ENCODE measurements around the gene EPN2. TPM values are rescaled to one million over a fixed set of nuclear protein-coding genes. Genes with fewer than 3 reads are reported as not detected.
"Not testable (repeated sequence)": the region's sequence is repeated elsewhere in the genome, so short reads cannot be mapped to it uniquely, and the experiment has no call there.

Gene EPN2
- total RNA-seq, 4 donors from 2014 or later, result 21.8 to 32.3 (median 24.7) TPM

DNA sequence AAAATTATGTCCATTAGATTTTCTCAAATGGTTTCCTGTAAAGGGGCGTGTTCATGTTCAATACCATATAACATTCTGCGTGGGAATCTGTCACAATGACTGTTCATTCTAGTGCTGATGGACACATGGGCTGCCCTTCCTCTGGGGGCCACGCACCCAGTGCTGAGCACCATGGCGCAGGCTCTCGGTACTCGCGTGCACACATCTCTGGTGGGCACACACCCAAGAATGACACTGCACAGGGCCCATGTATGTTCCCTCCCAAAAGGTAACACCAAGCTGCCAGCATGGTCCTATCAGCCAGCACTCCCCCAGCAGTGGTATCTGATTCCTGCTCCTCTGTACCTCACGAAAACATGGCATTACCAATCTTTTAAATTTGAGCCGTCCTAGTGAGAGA, 111.6 kb downstream of the EPN2 start:
- intact Hi-C loops (cut with DNase I), result no loop called here
- WGBS, 2 donors, result 95 to 98% methylated on average over 9 of the region's 9 CpGs
- Histone ChIP-seq H3K4me3 (replicated peaks in 1 of 3) (no peak overlapping the region), H3K36me3 (peaks cover 0 to 6% of the 10 kb centered on the region in 2 donors), H3K27me3 (no peaks in the 10 kb centered on the region), H3K9me3 (no peaks in the 10 kb centered on the region), H3K4me1 (peaks cover 0 to 20% of the 10 kb centered on the region in 2 donors), H3K27ac (no peak overlapping the region)
- TF ChIP-seq POLR2A (IDR thresholded peaks at IDR 0.05), result no peak
- TF ChIP-seq, protein P1, sequence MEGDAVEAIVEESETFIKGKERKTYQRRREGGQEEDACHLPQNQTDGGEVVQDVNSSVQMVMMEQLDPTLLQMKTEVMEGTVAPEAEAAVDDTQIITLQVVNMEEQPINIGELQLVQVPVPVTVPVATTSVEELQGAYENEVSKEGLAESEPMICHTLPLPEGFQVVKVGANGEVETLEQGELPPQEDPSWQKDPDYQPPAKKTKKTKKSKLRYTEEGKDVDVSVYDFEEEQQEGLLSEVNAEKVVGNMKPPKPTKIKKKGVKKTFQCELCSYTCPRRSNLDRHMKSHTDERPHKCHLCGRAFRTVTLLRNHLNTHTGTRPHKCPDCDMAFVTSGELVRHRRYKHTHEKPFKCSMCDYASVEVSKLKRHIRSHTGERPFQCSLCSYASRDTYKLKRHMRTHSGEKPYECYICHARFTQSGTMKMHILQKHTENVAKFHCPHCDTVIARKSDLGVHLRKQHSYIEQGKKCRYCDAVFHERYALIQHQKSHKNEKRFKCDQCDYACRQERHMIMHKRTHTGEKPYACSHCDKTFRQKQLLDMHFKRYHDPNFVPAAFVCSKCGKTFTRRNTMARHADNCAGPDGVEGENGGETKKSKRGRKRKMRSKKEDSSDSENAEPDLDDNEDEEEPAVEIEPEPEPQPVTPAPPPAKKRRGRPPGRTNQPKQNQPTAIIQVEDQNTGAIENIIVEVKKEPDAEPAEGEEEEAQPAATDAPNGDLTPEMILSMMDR (IDR thresholded peaks at IDR 0.05), result no peak
- no peak for DNase-seq

DNA sequence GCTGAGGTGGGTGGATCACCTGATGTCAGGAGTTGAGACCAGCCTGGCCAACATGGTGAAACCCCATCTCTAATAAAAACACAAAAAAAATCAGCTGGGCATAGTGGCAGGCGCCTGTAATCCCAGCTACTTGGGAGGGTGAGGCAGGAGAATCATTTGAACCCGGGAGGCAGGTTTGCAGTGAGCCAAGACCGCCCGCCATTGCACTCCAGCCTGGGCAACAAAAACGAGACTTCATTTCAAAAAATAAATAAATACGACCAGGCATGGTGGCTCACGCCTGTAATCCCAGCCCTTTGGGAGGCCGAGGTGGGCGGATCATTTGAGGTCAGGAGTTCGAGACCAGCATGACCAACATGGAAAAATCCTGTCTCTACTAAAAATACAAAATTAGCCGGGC, 116.2 kb downstream of the EPN2 start:
- intact Hi-C loops (cut with DNase I); H3K4me3 ChIP-seq (replicated peaks in 1 of 3): not testable (repeated sequence)
- WGBS, 2 donors, result 93 to 94% methylated on average over 11 of the region's 11 CpGs

DNA sequence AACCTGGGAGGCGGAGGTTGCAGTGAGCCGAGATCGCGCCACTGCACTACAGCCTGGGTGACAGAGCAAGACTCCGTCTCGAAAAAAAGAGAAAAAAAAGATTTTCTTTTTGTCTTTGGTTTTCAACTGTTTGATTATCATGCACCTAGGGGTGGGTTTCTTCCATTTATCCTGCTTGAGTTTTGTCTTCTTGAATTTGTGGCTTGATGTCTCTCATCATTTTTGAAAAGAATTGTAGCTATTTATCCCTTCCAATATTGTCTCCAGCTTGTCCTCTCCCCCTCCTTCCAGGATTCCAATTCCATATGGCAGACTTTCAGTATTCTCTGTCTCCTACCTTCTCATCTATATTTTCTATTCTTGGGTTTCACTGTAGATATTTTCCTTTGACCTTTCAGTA, 117.6 kb downstream of the EPN2 start:
- intact Hi-C loops (cut with DNase I), result no loop called here
- TF ChIP-seq, protein P1 (IDR thresholded peaks at IDR 0.05), result no peak
- no peak for TF ChIP-seq POLR2A (IDR thresholded peaks at IDR 0.05)
- WGBS, 2 donors, result 80 to 92% methylated on average over 6 of the region's 6 CpGs

More for the DNA sequence above, 116.2 kb downstream of the EPN2 start:
- H3K27ac ChIP-seq, H3K27me3 ChIP-seq, DNase-seq, H3K36me3 ChIP-seq, H3K9me3 ChIP-seq, H3K4me1 ChIP-seq: not testable (repeated sequence)

DNA sequence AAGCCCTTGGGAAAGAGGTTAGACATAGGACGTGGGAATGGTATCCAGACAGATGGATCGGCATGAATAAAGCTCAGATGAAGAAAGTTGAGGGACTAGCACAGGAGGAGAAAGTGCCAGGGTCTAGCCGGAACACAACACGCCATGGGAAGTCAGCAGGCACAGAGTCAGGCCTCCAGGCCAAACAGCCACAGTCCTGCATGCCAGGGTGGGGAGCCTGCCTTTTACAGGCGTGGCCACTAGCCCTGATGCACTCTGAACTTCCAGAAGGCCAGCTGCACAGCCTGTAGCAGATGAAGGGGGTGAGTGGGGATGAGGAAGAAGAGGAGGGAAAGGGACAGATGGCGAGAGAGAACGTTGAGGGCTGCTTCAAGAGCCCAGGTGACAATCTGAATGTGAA, 120.2 kb downstream of the EPN2 start:
- intact Hi-C loops (cut with DNase I), result no loop called here
- Histone ChIP-seq H3K4me3 (replicated peaks in 1 of 3) (no peak overlapping the region), H3K9me3 (no peaks in the 10 kb centered on the region), H3K27ac (no peak overlapping the region), H3K4me1 (peaks cover 9% of the 10 kb centered on the region in 2 donors), H3K36me3 (peaks cover 4 to 5% of the 10 kb centered on the region in 2 donors), H3K27me3 (no peaks in the 10 kb centered on the region)
- DNase-seq, result no peak
- 86 to 94% methylated on average over 7 of the region's 7 CpGs for WGBS, 2 donors
- TF ChIP-seq, protein P1 (IDR thresholded peaks at IDR 0.05), result no peak
- TF ChIP-seq POLR2A (IDR thresholded peaks at IDR 0.05), result no peak

More for the DNA sequence above, 117.6 kb downstream of the EPN2 start:
- Histone ChIP-seq H3K27ac (no peak overlapping the region), H3K27me3 (no peaks in the 10 kb centered on the region), H3K9me3 (no peaks in the 10 kb centered on the region), H3K4me3 (replicated peaks in 1 of 3) (no peak overlapping the region), H3K36me3 (peaks cover 3 to 4% of the 10 kb centered on the region in 2 donors), H3K4me1 (no peaks in the 10 kb centered on the region)
- no peak for DNase-seq

DNA sequence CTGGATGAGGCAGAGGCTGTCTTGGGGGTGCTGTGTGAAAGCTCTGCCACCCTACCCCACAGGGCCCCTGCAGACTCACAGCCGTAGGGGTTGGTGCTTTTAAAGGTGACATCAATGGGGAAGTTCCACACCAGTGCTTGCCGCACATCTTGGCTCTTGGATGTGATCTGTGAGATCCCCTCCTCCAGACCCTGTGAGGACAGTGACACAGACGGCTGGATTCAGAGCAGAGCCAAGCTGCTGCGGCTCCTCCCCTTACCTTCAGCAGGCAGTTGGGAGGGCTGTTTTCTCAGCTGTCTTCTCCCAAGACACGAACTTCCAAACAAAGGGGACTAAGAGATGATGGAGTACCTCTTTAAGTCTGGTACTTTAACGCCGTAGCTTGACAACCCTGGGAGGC, 120.6 kb downstream of the EPN2 start:
- Histone ChIP-seq H3K36me3 (peaks cover 4 to 5% of the 10 kb centered on the region in 2 donors), H3K4me3 (replicated peaks in 1 of 3) (no peak overlapping the region), H3K9me3 (no peaks in the 10 kb centered on the region), H3K27ac (no peak overlapping the region), H3K4me1 (peaks cover 9% of the 10 kb centered on the region in 2 donors), H3K27me3 (no peaks in the 10 kb centered on the region)
- intact Hi-C loops (cut with DNase I), result no loop called here
- TF ChIP-seq POLR2A (IDR thresholded peaks at IDR 0.05), result no peak
- DNase-seq, result no peak
- 77 to 78% methylated on average over 6 to 7 of the region's 7 CpGs for WGBS, 2 donors

DNA sequence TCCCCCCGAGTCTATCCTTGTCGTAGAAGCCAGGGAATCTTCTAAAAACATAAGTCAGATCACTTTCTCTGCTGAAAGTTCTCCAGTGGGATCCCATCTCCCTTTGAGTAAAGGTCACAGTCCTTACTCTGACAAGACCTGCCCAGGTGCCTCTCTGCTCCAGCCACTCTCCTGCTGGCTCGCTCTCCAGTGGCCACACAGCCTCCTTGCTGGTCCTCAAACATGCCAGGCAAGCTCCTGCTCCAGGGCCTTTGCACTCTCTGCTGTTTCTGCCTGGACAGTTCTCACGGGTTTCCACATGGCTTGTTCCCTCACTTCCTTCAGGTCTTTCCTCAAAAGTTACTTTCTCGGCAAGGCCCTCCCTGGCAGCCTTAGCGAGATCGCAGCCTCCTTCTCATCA, 122.0 kb downstream of the EPN2 start:
- Histone ChIP-seq H3K36me3 (peaks cover 4 to 5% of the 10 kb centered on the region in 2 donors), H3K4me3 (replicated peaks in 1 of 3) (no peak overlapping the region), H3K9me3 (no peaks in the 10 kb centered on the region), H3K27ac (no peak overlapping the region), H3K27me3 (no peaks in the 10 kb centered on the region), H3K4me1 (peaks cover 12 to 13% of the 10 kb centered on the region in 2 donors)
- WGBS, 2 donors, result 85 to 88% methylated on average over 7 of the region's 7 CpGs
- no peak for TF ChIP-seq POLR2A (IDR thresholded peaks at IDR 0.05)
- TF ChIP-seq, protein P1 (IDR thresholded peaks at IDR 0.05), result no peak
- no peak for DNase-seq
- intact Hi-C loops (cut with DNase I), result no loop called here

Data from thyroid gland (tissue), 4 donors.